Cerebellar nuclear complex (tissue), 1 donor: Measurements from ENCODE around the gene IRGQ.
A peak's percentile ranks its signal among the peaks of the same experiment; 100 is the strongest.
"Not testable (repeated sequence)": the region's sequence is repeated elsewhere in the genome, so short reads cannot be mapped to it uniquely, and the experiment has no call there.

ENCODE experiments used
- DNase-seq, 2 experiments: peaks; one replicate each; lab custom pipeline; 2025; lab: John Stamatoyannopoulos, UW

Gene IRGQ

GRCh38 chr19:43597876-43598275, 1.9 kb upstream of the IRGQ start:
- DNase-seq: no peak

- DNase-seq: no peak
Observed at GRCh38 chr19:43596842-43597461, 1.0 kb upstream of the IRGQ start.

- no peak for DNase-seq
Observed at GRCh38 chr19:43595605-43595998, 332 bp downstream of the IRGQ start.

GRCh38 chr19:43594710-43595604, 977 bp downstream of the IRGQ start:
- no peak for DNase-seq

- DNase-seq: no peak
Observed at GRCh38 chr19:43594081-43594697, 1.7 kb downstream of the IRGQ start.

- DNase-seq: no peak
Observed at GRCh38 chr19:43592800-43593350, 3.1 kb downstream of the IRGQ start.

- DNase-seq: no peak
Observed at GRCh38 chr19:43591904-43592772, 3.8 kb downstream of the IRGQ start.

GRCh38 chr19:43589678-43590077, 6.3 kb downstream of the IRGQ start:
- no peak for DNase-seq

- no peak for DNase-seq
Observed at GRCh38 chr19:43589277-43589676, 6.7 kb downstream of the IRGQ start.

DNA sequence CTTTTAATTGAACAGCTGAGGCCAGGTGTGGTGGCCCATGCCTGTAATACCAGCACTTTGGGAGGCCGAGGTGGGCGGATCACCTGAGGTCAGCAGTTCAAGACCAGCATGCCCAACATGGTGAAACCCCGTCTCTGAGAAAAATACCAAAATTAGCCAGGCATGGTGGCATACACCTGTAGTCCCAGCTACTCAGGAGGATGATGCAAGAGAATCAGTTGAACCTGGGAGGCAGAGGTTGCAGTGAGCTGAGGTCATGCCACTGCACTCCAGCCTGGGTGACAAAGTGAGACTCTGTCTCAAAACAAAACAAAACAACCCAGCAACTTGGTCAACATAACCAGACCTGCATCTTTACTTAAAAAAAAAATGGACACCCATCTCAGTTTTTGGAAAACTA, 8.9 kb downstream of the IRGQ start:
- DNase-seq: not testable (repeated sequence)

- no peak for DNase-seq
Observed at GRCh38 chr19:43586346-43586745, 9.6 kb downstream of the IRGQ start.

DNA sequence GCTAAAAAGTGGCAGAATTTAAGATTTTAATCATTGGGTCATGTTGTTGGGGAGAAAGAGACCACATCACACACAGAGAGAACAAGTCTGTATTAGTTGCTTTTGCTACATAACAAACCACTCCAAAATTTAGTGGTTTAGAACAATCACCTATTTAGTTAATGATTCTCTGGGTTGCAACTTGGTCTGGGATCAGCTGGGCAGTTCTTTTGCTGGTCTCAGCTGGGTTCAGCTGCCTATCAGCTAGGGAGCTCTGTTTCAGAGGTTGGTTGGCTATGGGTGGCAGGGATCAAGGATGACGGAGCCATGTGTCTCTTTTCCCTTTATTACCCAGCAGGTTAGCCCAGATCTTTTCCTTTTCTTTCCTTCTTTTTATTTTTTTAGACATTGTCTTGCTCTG, 11.4 kb downstream of the IRGQ start:
- DNase-seq: no peak

DNA sequence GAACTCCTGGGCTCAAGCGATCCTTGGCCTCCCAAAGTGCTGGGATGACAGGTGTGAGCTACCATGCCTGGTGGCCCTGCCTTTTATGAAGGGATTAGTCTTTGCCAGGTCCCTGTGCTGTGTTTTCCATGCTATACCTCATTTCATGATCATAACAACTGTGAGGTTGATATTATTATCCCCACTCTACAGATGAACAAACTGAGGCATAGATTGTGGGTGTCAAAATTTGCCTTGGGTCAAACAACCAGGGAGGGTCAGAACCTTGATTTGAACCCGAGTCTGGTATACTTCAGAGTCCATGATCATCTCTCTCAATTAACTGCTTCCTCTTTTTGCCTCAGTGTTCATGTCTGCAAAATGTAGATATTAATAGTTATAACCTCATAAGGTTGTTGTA, 13.4 kb downstream of the IRGQ start:
- DNase-seq: no peak

DNA sequence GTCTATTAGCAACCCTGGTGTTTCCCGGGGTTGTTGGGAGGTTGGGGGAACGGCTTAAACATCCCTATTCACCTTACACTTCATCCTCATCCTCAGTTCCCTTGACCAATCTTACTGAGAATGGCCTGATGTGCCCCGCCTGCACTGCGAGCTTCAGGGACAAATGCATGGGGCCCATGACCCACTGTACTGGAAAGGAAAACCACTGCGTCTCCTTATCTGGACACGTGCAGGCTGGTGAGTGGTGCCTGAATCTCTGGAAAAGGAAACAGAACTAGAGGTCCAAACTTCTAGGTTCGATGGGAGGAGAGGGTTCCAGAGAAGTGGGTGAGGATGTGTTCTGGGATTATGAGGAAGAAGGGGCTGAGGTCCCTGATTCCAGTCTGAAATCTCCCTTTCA, 14.5 kb downstream of the IRGQ start:
- no peak for DNase-seq

DNA sequence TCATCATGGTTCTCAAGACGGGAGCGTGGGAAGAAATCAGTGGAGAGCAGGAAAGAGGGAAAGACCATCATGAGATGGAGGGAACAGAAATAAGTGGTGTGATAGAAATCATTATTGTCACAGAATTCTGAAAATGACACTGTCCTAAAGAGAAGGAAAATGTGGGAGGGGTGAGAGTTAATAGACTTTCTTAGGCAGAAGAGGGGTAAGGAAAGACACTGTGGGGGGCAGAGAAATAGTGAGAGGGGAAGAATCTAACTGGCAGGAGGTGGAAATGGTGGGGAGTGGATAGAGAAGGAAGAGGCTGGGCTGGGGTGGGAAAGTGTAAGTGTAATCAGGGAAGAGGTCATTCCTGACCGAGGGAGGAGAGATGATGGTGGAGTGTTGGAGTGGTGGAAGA, 17.1 kb downstream of the IRGQ start:
- DNase-seq: no peak

GRCh38 chr19:43575955-43576878, 19.7 kb downstream of the IRGQ start:
- no peak for DNase-seq

- DNase-seq: peak; percentile 96 to 98
Observed at GRCh38 chr19:43575156-43575950, 20.6 kb downstream of the IRGQ start, which contains the start of the genes PINLYP and XRCC1. TSS of gene PINLYP (plus strand) at chr19:43575801. CDS start at chr19:43577192, 1,391 bp downstream. TSS of gene XRCC1 (minus strand) at chr19:43575527. CDS start at chr19:43575458, 69 bp downstream.

DNA sequence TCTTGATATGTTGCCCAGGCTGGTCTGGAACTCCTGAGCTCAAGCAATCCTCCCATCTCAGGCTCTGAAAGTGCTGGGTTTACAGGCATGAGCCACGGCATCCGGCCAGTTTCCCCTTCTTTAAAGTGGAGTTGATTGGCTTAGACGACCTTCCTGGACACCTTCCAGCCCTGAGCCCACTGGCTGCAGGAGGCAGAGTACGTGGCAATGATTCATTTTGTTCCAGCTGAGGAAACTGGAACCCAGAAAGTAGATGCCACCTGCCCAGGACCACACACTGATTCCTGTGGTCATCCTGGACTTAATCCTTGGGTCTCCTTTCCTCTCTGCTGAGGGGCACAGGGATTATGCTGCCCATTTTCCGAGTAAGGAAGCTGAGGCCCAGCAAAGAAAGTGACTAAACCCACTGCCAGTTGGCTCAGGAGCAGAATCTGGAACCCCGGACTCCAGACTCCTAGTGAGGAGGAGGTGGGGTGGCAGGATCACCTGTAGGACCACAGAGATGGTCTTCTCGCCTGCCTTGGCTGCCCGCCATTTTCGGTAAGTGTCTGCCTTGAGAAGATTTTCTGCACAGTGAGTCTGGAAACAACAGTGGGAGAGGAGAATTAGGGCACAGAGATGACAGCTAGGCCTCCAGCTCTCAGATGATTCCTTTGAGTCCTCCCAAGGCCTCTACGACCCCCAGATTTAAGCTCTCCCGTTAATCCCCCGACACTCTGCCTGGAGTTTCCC, 21.3 kb downstream of the IRGQ start:
- no peak for DNase-seq

DNA sequence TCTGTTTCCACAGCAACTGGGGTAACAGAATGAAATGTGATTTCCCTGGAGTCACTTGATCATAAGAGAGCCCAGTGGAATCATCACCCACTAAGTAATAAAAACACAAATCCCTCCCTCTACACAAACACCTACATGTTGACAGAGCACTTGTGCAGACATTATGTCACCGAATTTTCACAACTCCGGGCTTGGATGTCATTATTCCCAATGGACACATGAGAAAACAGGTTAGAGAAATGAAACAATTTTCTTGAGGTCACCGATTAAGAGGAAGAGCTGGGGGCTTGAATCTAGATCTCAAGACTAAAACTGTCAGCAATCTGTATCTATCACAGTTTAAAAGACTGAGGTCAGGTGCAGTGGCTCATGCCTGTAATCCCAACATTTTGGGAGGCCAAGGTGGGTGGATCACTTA, 23.8 kb downstream of the IRGQ start:
- no peak for DNase-seq
